HepG2 (cell line): ENCODE data around the gene VSIG8. TPM values are rescaled to one million over a fixed set of nuclear protein-coding genes. Genes with fewer than 3 reads are reported as not detected.

Experiments
- ATAC-seq: fragments of 200-7000 bp; cut with Tn5 transposase; 3 replicates; pipeline ENCODE4 v1.9.1; 2020; ENCODE audit warnings: mild to moderate bottlenecking, moderate library complexity
- BruUV-seq: library from RNA; stranded (reverse); fragments of 400-500 nt; replicated peaks from 2 replicates; lab custom pipeline; 2021; lab: Mats Ljungman, UMichigan
- CTCF ChIA-PET: fragments of 300-600 bp; formaldehyde crosslinking; extraction: SDS; loops from one replicate; lab custom pipeline; 2021; ENCODE audit warnings: low total read pairs, inconsistent platforms, low intra/inter-chr PET ratio; lab: Yijun Ruan, JAX
- POLR2A ChIA-PET: fragments of 350-600 bp; sonication (Branson Sonifier 250); formaldehyde crosslinking; loops from one replicate; lab custom pipeline; 2020; ENCODE audit warnings: antibody characterized with exemption, inconsistent platforms; lab: Yijun Ruan, JAX
- DNase-seq: peaks from one replicate; pipeline ENCODE4 v3.0.0-alpha.2; 2015; ENCODE audit warnings: low spot score
- FAIRE-seq: peaks from 3 replicates; lab custom pipeline; 2011; peaks lifted over from hg19 to GRCh38; lab: Jason Lieb, UNC
- H2AFZ ChIP-seq: one replicate; pipeline ENCODE4 v1.6.1; 2011; ENCODE audit warnings: low read length, inconsistent platforms
- H3K27ac ChIP-seq: fragments of 300-600 bp; 3 replicates; pipeline ENCODE4 v1.8.0; 2011; ENCODE audit warnings: mixed run types, mild to moderate bottlenecking, mixed read lengths, low read length, inconsistent platforms; ENCODE audit not compliant: insufficient read depth; ENCODE audit errors: extremely low read length
- H3K27me3 ChIP-seq, 2 experiments: fragments of 200-600 bp in 1 of 2; 2 replicates in 1 of 2; 3 replicates in 1 of 2; pipeline versions ENCODE4 v1.6.0 to v1.8.0; 2011; ENCODE audit warnings: low read length in 2 of 2, mild to moderate bottlenecking in 2 of 2, moderate library complexity in 2 of 2, inconsistent platforms in 1 of 2; ENCODE audit not compliant: insufficient read depth in 2 of 2, control insufficient read depth in 1 of 2
- H3K36me3 ChIP-seq, 2 experiments: fragments of 200-600 bp in 1 of 2; replicated peaks in 1 of 2; 2 replicates in 1 of 2; 3 replicates in 1 of 2; pipeline versions ENCODE4 v1.5.1 to v1.8.0; 2011; ENCODE audit warnings: low read length in 2 of 2, inconsistent platforms in 1 of 2; ENCODE audit not compliant: insufficient read depth in 2 of 2, control insufficient read depth in 1 of 2
- H3K4me1 ChIP-seq: 2 replicates; pipeline ENCODE4 v1.5.1; 2012; ENCODE audit warnings: low read length, inconsistent platforms; ENCODE audit not compliant: insufficient read depth
- H3K4me2 ChIP-seq: 2 replicates; pipeline ENCODE4 v1.6.0; 2011; ENCODE audit warnings: low read depth, low read length, inconsistent platforms
- H3K4me3 ChIP-seq, 3 experiments: fragments of 200-600 bp in 1 of 3; sonication (generic), shearing (Covaris generic) in 1 of 3; replicated peaks in 1 of 3; 2 replicates each; pipeline ENCODE4 v1.5.1; 2011 to 2016; ENCODE audit warnings: low read length in 3 of 3, inconsistent platforms in 2 of 3, low read depth in 2 of 3, mild to moderate bottlenecking in 2 of 3, control low read depth in 1 of 3, mixed read lengths in 1 of 3; ENCODE audit not compliant: insufficient read depth in 1 of 3
- H3K79me2 ChIP-seq: one replicate; pipeline ENCODE4 v1.6.1; 2011; ENCODE audit warnings: low read length, inconsistent platforms; ENCODE audit not compliant: insufficient read depth
- H3K9ac ChIP-seq: 2 replicates; pipeline ENCODE4 v1.6.0; 2011; ENCODE audit warnings: mild to moderate bottlenecking, low read depth, low read length, inconsistent platforms; ENCODE audit not compliant: insufficient read depth
- H3K9me3 ChIP-seq: 2 replicates; pipeline ENCODE4 v1.5.1; 2012; ENCODE audit warnings: mild to moderate bottlenecking, low read length
- H4K20me1 ChIP-seq: 2 replicates; pipeline ENCODE4 v1.6.0; 2011; ENCODE audit warnings: inconsistent platforms, mild to moderate bottlenecking, low read length, moderate library complexity; ENCODE audit not compliant: insufficient read depth
- ATF7 ChIP-seq, 2 experiments: fragments of 450-650 bp in 1 of 2; sonication (generic) in 1 of 2; formaldehyde crosslinking in 1 of 2; IDR thresholded peaks; 2 replicates each; pipeline versions ENCODE4 v1.4.0 to v1.6.1; 2016 to 2020; ENCODE audit warnings: antibody characterized with exemption in 1 of 2, mild to moderate bottlenecking in 1 of 2, missing genetic modification reagents in 1 of 2
- CBX5 ChIP-seq: sonication (generic); formaldehyde crosslinking; IDR thresholded peaks from 2 replicates; pipeline ENCODE4 v1.4.0; 2020; ENCODE audit warnings: missing genetic modification reagents, borderline replicate concordance
- CCDC6 ChIP-seq: sonication (generic); formaldehyde crosslinking; IDR thresholded peaks from 2 replicates; pipeline ENCODE4 v1.8.1; 2022; ENCODE audit warnings: mild to moderate bottlenecking, missing genetic modification reagents, moderate library complexity
- GABPA ChIP-seq, 2 experiments: IDR thresholded peaks; 2 replicates each; pipeline ENCODE4 v1.6.1; 2011 to 2016; ENCODE audit warnings: low read depth in 2 of 2, low read length in 1 of 2, missing biosample characterization in 1 of 2, missing genetic modification characterization in 1 of 2
- HNRNPH1 ChIP-seq: fragments of 200-400 bp; formaldehyde crosslinking; optimal IDR thresholded peaks from 2 replicates; pipeline ENCODE3; 2017; ENCODE audit warnings: mild to moderate bottlenecking, low read depth, low read length
- PHB2 ChIP-seq: fragments of 450-650 bp; IDR thresholded peaks from 2 replicates; pipeline ENCODE4 v1.6.1; 2018; ENCODE audit not compliant: partially characterized antibody
- ZNF496 ChIP-seq: sonication (generic); formaldehyde crosslinking; IDR thresholded peaks from 2 replicates; pipeline ENCODE4 v1.8.1; 2023; ENCODE audit warnings: mild to moderate bottlenecking, moderate library complexity, missing genetic modification reagents; ENCODE audit not compliant: insufficient replicate concordance
- ZNF629 ChIP-seq: sonication (generic); formaldehyde crosslinking; conservative IDR thresholded peaks from 2 replicates; pipeline ENCODE4 v1.5.0; 2020; ENCODE audit warnings: missing genetic modification reagents
- ZNF746 ChIP-seq: sonication (generic); formaldehyde crosslinking; IDR thresholded peaks from 2 replicates; pipeline ENCODE4 v1.8.0; 2022; ENCODE audit warnings: mild to moderate bottlenecking, missing genetic modification reagents
- ZNF788 ChIP-seq: sonication (generic); formaldehyde crosslinking; IDR thresholded peaks from 2 replicates; pipeline ENCODE4 v1.5.0; 2020; ENCODE audit warnings: mild to moderate bottlenecking, missing genetic modification reagents, borderline replicate concordance
- WGBS: methylation state at CpG from one replicate; pipeline ENCODE4 v1.1.6; 2017; ENCODE audit warnings: low lambda C conversion rate; 5-methylcytosine and 5-hydroxymethylcytosine counted together
- in situ Hi-C: cut with HindIII; loops from 2 replicates; pipeline ENCODE4 v1.10.0; 2017; ENCODE audit warnings: low pct_unique_long_range_greater_than_20kb; ENCODE audit not compliant: extremely low pct_ligation_motif_present
- intact Hi-C: fragments of 100-400 bp; cut with micrococcal nuclease; formaldehyde crosslinking; loops from one replicate; pipeline ENCODE4 v1.10.0; 2022; ENCODE audit not compliant: unreplicated experiment
- polyA plus RNA-seq, 8 experiments: library from polyadenylated mRNA; depleted of rRNA in 3 of 8; stranded (reverse) in 7 of 8; unstranded in 1 of 8; fragments of >200 nt; fragmentation: Illumina TruSeq in 4 of 8; extraction: Trizol in 4 of 8; gene quantifications; 2 replicates each; pipeline versions ENCODE4 v1.2.1 to v1.2.3, GENCODE V29; 2011 to 2016; ENCODE audit warnings: low read depth in 4 of 8, missing spikeins in 1 of 8, mixed read lengths in 1 of 8; ENCODE audit not compliant: insufficient read depth in 1 of 8
- total RNA-seq, 5 experiments: library from RNA; depleted of rRNA; stranded (reverse); fragments of >200 nt; fragmentation: Illumina TruSeq; extraction: Trizol; gene quantifications; 2 replicates each; pipeline ENCODE4 v1.2.3, GENCODE V29; 2016; ENCODE audit warnings: low read depth in 1 of 5
- TF ChIP-seq, protein P1 (sequence below): sonication (generic); formaldehyde crosslinking; IDR thresholded peaks from 2 replicates; pipeline ENCODE4 v1.5.0; 2020; ENCODE audit warnings: mild to moderate bottlenecking, missing genetic modification reagents
- TF ChIP-seq, protein P2 (sequence below): sonication (generic); formaldehyde crosslinking; IDR thresholded peaks from 2 replicates; pipeline ENCODE4 v1.9.0; 2021; ENCODE audit warnings: missing genetic modification reagents, mild to moderate bottlenecking, borderline replicate concordance
- TF ChIP-seq, protein P3 (sequence below): sonication (generic); formaldehyde crosslinking; IDR thresholded peaks from 2 replicates; pipeline ENCODE4 v1.8.0; 2022; ENCODE audit warnings: mild to moderate bottlenecking, missing genetic modification reagents, moderate library complexity
- TF ChIP-seq, protein P4 (sequence below): sonication (generic); formaldehyde crosslinking; IDR thresholded peaks from 2 replicates; pipeline ENCODE4 v1.8.1; 2023; ENCODE audit warnings: mild to moderate bottlenecking, missing genetic modification reagents, borderline replicate concordance

VSIG8 gene
- total and polyA plus RNA-seq, 2 of the 13 experiments (the other 11 are each of a cell fraction or from before 2014, with no cell fraction given) = not detected

DNA sequence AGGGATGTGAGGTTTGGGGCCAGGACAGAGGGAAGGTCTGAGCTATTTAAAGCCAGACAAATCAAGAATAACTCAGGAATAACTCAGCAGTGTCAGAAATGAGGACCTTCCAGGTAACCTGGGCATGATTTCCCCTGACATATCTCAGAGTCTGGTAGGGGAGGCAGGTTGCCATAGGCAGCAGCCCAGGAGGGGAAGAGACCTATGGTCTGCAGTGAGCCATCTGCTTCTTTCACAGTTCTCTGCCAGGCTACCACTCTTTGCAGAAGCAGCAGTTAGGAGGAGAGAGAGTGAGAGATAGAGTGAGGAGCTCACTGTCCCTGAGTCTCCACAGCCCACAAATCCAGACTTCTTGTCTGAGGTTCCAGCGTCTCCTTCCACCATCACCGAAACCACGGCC lies 6.3 kb upstream of the VSIG8 start:
- Histone ChIP-seq H4K20me1 (no peaks in the 10 kb centered on the region), H3K27ac (no peak overlapping the region), H2AFZ (no peak overlapping the region), H3K4me3 (no peak overlapping the region), H3K9me3 (no peaks in the 10 kb centered on the region), H3K4me2 (no peak overlapping the region), H3K79me2 (no peaks in the 10 kb centered on the region)
- TF ChIP-seq ZNF746 (CRISPR knock-in tag) = no peak
- TF ChIP-seq ZNF788 = no peak
- TF ChIP-seq, protein P1, sequence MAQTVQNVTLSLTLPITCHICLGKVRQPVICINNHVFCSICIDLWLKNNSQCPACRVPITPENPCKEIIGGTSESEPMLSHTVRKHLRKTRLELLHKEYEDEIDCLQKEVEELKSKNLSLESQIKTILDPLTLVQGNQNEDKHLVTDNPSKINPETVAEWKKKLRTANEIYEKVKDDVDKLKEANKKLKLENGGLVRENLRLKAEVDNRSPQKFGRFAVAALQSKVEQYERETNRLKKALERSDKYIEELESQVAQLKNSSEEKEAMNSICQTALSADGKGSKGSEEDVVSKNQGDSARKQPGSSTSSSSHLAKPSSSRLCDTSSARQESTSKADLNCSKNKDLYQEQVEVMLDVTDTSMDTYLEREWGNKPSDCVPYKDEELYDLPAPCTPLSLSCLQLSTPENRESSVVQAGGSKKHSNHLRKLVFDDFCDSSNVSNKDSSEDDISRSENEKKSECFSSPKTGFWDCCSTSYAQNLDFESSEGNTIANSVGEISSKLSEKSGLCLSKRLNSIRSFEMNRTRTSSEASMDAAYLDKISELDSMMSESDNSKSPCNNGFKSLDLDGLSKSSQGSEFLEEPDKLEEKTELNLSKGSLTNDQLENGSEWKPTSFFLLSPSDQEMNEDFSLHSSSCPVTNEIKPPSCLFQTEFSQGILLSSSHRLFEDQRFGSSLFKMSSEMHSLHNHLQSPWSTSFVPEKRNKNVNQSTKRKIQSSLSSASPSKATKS (CRISPR knock-in tag) = no peak
- TF ChIP-seq ATF7 (IDR thresholded peaks at IDR 0.05) = no peak
- no peak for TF ChIP-seq ATF7 (CRISPR knock-in tag; IDR thresholded peaks at IDR 0.05)
- TF ChIP-seq PHB2 = no peak
- no peak for TF ChIP-seq CCDC6
- TF ChIP-seq GABPA (IDR thresholded peaks at IDR 0.05; ENCODE audit: low read depth, low read length) = no peak
- no peak for TF ChIP-seq GABPA (CRISPR knock-in tag; IDR thresholded peaks at IDR 0.05; ENCODE audit: low read depth)
- TF ChIP-seq, protein P2, sequence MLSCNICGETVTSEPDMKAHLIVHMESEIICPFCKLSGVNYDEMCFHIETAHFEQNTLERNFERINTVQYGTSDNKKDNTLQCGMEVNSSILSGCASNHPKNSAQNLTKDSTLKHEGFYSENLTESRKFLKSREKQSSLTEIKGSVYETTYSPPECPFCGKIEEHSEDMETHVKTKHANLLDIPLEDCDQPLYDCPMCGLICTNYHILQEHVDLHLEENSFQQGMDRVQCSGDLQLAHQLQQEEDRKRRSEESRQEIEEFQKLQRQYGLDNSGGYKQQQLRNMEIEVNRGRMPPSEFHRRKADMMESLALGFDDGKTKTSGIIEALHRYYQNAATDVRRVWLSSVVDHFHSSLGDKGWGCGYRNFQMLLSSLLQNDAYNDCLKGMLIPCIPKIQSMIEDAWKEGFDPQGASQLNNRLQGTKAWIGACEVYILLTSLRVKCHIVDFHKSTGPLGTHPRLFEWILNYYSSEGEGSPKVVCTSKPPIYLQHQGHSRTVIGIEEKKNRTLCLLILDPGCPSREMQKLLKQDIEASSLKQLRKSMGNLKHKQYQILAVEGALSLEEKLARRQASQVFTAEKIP (CRISPR knock-in tag) = no peak
- TF ChIP-seq, protein P3, sequence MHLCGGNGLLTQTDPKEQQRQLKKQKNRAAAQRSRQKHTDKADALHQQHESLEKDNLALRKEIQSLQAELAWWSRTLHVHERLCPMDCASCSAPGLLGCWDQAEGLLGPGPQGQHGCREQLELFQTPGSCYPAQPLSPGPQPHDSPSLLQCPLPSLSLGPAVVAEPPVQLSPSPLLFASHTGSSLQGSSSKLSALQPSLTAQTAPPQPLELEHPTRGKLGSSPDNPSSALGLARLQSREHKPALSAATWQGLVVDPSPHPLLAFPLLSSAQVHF (CRISPR knock-in tag) = no peak
- no peak for TF ChIP-seq CBX5
- TF ChIP-seq ZNF496 = no peak
- TF ChIP-seq, protein P4, sequence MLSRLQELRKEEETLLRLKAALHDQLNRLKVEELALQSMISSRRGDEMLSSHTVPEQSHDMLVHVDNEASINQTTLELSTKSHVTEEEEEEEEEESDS = no peak
- TF ChIP-seq HNRNPH1 = no peak
- TF ChIP-seq ZNF629 (CRISPR knock-in tag) = no peak
- TF ChIP-seq, all 625 proteins: peak for 0
- ATAC-seq = no peak
- Histone ChIP-seq H3K36me3 (no peaks in the 10 kb centered on the region), H3K27me3 (peaks cover 5 to 12% of the 10 kb centered on the region in 2 experiments; a peak in 3 of 5 replicates), H3K4me1 (no peaks in the 10 kb centered on the region), H3K9ac (no peak overlapping the region)
- no peak for FAIRE-seq
- POLR2A ChIA-PET = no interaction called here
- WGBS = 71% methylated on average over 3 of the region's 3 CpGs
- in situ Hi-C loops (no loop called here), intact Hi-C loops (no loop called here)
- CTCF ChIA-PET = no interaction called here
- no peak for DNase-seq
- BruUV-seq = no TSS peak
